HG02623 (cell line): Measurements from ENCODE around the gene ZNF318.
"Not testable (repeated sequence)": the region's sequence is repeated elsewhere in the genome, so short reads cannot be mapped to it uniquely, and the experiment has no call there.

Experiments
- ATAC-seq: cut with Tn5 transposase; IDR thresholded peaks from one replicate; pipeline ENCODE4 v1.9.1; 2021; ENCODE audit warnings: moderate library complexity; ENCODE audit not compliant: unreplicated experiment

Gene ZNF318

GRCh38 chr6:43390753-43391439, 21.4 kb upstream of the ZNF318 start:
- ATAC-seq = not testable (repeated sequence)

GRCh38 chr6:43389730-43390295, 20.4 kb upstream of the ZNF318 start:
- no peak for ATAC-seq

GRCh38 chr6:43386492-43386891, 17.0 kb upstream of the ZNF318 start:
- ATAC-seq = no peak

GRCh38 chr6:43383021-43383667, 13.7 kb upstream of the ZNF318 start:
- no peak for ATAC-seq

- not testable (repeated sequence) for ATAC-seq
Measured at GRCh38 chr6:43380858-43381257, 11.4 kb upstream of the ZNF318 start.

- ATAC-seq = no peak
Measured at GRCh38 chr6:43378631-43379030, 9.2 kb upstream of the ZNF318 start.

- ATAC-seq = no peak
Measured at GRCh38 chr6:43377710-43378229, 8.3 kb upstream of the ZNF318 start.

- no peak for ATAC-seq
Measured at GRCh38 chr6:43376551-43376981, 7.1 kb upstream of the ZNF318 start.

- no peak for ATAC-seq
Measured at GRCh38 chr6:43375693-43376092, 6.2 kb upstream of the ZNF318 start.

GRCh38 chr6:43373252-43373875, 3.9 kb upstream of the ZNF318 start:
- ATAC-seq = no peak

- ATAC-seq = peak; percentile 3
Measured at GRCh38 chr6:43370003-43370580, 645 bp upstream of the ZNF318 start.

- ATAC-seq = peak; percentile 3
Measured at GRCh38 chr6:43368259-43369160, 937 bp downstream of the ZNF318 start.

- no peak for ATAC-seq
Measured at GRCh38 chr6:43367245-43367984, 2.0 kb downstream of the ZNF318 start.

GRCh38 chr6:43361269-43361668, 8.2 kb downstream of the ZNF318 start:
- no peak for ATAC-seq

GRCh38 chr6:43359831-43360230, 9.6 kb downstream of the ZNF318 start:
- ATAC-seq = no peak

GRCh38 chr6:43359381-43359780, 10.1 kb downstream of the ZNF318 start:
- no peak for ATAC-seq

- ATAC-seq = no peak
Measured at GRCh38 chr6:43355862-43356590, 13.4 kb downstream of the ZNF318 start.

GRCh38 chr6:43351951-43352350, 17.5 kb downstream of the ZNF318 start:
- not testable (repeated sequence) for ATAC-seq

- ATAC-seq = no peak
Measured at GRCh38 chr6:43347444-43347843, 22.0 kb downstream of the ZNF318 start.
